Chondrocyte (in vitro differentiated cells): Measurements from ENCODE around the gene GAGE2A. TPM values are rescaled to one million over a fixed set of nuclear protein-coding genes. Genes with fewer than 3 reads are reported as not detected.
A peak's percentile ranks its signal among the peaks of the same experiment; 100 is the strongest.
"Not testable (repeated sequence)": the region's sequence is repeated elsewhere in the genome, so short reads cannot be mapped to it uniquely, and the experiment has no call there.

ENCODE experiments used
- DNase-seq: peaks from one replicate; pipeline ENCODE4 v3.0.0; 2021; ENCODE audit warnings: mixed read lengths, low spot score
- H3K27ac Mint-ChIP-seq: one replicate; pipeline ENCODE4 v1.8.0; 2021; ENCODE audit warnings: mild to moderate bottlenecking, moderate library complexity, mixed read lengths; ENCODE audit not compliant: unreplicated experiment
- H3K27me3 Mint-ChIP-seq: 2 replicates; pipeline ENCODE4 v1.8.0; 2021; ENCODE audit warnings: low read depth, mixed read lengths
- H3K36me3 Mint-ChIP-seq: 2 replicates; pipeline ENCODE4 v1.8.0; 2021; ENCODE audit warnings: low read depth, mixed read lengths
- H3K4me1 Mint-ChIP-seq: 2 replicates; pipeline ENCODE4 v1.8.0; 2021; ENCODE audit warnings: low read depth, mild to moderate bottlenecking, mixed read lengths
- H3K4me3 Mint-ChIP-seq: one replicate; pipeline ENCODE4 v1.8.0; 2021; ENCODE audit warnings: mild to moderate bottlenecking, moderate library complexity, mixed read lengths; ENCODE audit not compliant: unreplicated experiment
- H3K9me3 Mint-ChIP-seq: 2 replicates; pipeline ENCODE4 v1.8.0; 2021; ENCODE audit warnings: low read depth, mixed read lengths
- long read RNA-seq: library from polyadenylated mRNA; stranded (forward); transcript quantifications from one replicate; pipeline ENCODE4 v2.0.0, GENCODE V29; 2021
- total RNA-seq: library from RNA; stranded (reverse); gene quantifications from 3 replicates; pipeline ENCODE4 v1.2.1, GENCODE V29; 2021

The GAGE2A gene
- total RNA-seq, result not detected in 3 replicates
- long read RNA-seq, result 0 reads

GRCh38 chrX:49589196-49589595, at the start of gene GAGE2A:
Gene GAGE2A, plus strand, starts transcription at chrX:49589496. Its CDS starts 1,155 bp downstream, at chrX:49590651.
- H3K36me3 Mint-ChIP-seq, H3K27me3 Mint-ChIP-seq, H3K27ac Mint-ChIP-seq, DNase-seq, H3K4me3 Mint-ChIP-seq, H3K4me1 Mint-ChIP-seq, H3K9me3 Mint-ChIP-seq: not testable (repeated sequence)

GRCh38 chrX:49541433-49541832, 47.9 kb upstream of the GAGE2A start, which contains the start of gene GAGE12D:
Gene GAGE12D, plus strand, starts transcription at chrX:49541733. Its CDS starts 1,155 bp downstream, at chrX:49542888.
- H3K4me1 Mint-ChIP-seq, H3K27me3 Mint-ChIP-seq, H3K4me3 Mint-ChIP-seq, H3K36me3 Mint-ChIP-seq, DNase-seq, H3K27ac Mint-ChIP-seq, H3K9me3 Mint-ChIP-seq: not testable (repeated sequence)

- H3K9me3 Mint-ChIP-seq, H3K4me3 Mint-ChIP-seq, H3K27me3 Mint-ChIP-seq, H3K4me1 Mint-ChIP-seq, DNase-seq, H3K36me3 Mint-ChIP-seq, H3K27ac Mint-ChIP-seq: not testable (repeated sequence)
Observed at GRCh38 chrX:49550989-49551388, 38.3 kb upstream of the GAGE2A start, which contains the start of gene GAGE12E. Gene GAGE12E, plus strand, starts transcription at chrX:49551289. Its CDS starts 1,155 bp downstream, at chrX:49552444.

DNA sequence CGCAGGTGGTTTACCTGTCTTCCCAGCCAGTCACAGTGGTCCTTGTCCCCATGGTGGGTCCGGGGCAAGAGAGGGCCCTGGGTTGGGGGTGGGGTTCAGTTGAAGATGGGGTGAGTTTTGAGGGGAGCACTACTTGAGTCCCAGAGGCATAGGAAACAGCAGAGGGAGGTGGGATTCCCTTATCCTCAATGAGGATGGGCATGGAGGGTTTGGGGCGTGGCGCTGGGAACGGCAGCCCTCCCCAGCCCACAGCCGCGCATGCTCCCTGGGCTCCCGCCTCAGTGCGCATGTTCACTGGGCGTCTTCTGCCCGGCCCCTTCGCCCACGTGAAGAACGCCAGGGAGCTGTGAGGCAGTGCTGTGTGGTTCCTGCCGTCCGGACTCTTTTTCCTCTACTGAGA, 28.8 kb upstream of the GAGE2A start, which contains the start of gene GAGE12F:
Gene GAGE12F, plus strand, starts transcription at position 301 of the 400 bp plus-strand sequence. CDS start 1,155 bp downstream, outside the sequence.
- not testable (repeated sequence) for H3K4me3 Mint-ChIP-seq, H3K36me3 Mint-ChIP-seq, H3K4me1 Mint-ChIP-seq, H3K9me3 Mint-ChIP-seq, DNase-seq, H3K27me3 Mint-ChIP-seq, H3K27ac Mint-ChIP-seq

- not testable (repeated sequence) for H3K27ac Mint-ChIP-seq, H3K9me3 Mint-ChIP-seq
Observed at GRCh38 chrX:49568728-49569127, 20.6 kb upstream of the GAGE2A start.

GRCh38 chrX:49569152-49569551, 20.1 kb upstream of the GAGE2A start:
- H3K9me3 Mint-ChIP-seq, H3K27ac Mint-ChIP-seq, DNase-seq, H3K4me3 Mint-ChIP-seq, H3K27me3 Mint-ChIP-seq, H3K4me1 Mint-ChIP-seq, H3K36me3 Mint-ChIP-seq: not testable (repeated sequence)

More at GRCh38 chrX:49568728-49569127, 20.6 kb upstream of the GAGE2A start:
- not testable (repeated sequence) for H3K4me1 Mint-ChIP-seq, H3K27me3 Mint-ChIP-seq, DNase-seq, H3K4me3 Mint-ChIP-seq, H3K36me3 Mint-ChIP-seq

DNA sequence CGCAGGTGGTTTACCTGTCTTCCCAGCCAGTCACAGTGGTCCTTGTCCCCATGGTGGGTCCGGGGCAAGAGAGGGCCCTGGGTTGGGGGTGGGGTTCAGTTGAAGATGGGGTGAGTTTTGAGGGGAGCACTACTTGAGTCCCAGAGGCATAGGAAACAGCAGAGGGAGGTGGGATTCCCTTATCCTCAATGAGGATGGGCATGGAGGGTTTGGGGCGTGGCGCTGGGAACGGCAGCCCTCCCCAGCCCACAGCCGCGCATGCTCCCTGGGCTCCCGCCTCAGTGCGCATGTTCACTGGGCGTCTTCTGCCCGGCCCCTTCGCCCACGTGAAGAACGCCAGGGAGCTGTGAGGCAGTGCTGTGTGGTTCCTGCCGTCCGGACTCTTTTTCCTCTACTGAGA, 19.2 kb upstream of the GAGE2A start, which contains the start of gene GAGE12G:
Gene GAGE12G, plus strand, starts transcription at position 301 of the 400 bp plus-strand sequence. CDS start 1,155 bp downstream, outside the sequence.
- DNase-seq, H3K4me1 Mint-ChIP-seq, H3K27ac Mint-ChIP-seq, H3K4me3 Mint-ChIP-seq, H3K9me3 Mint-ChIP-seq, H3K27me3 Mint-ChIP-seq, H3K36me3 Mint-ChIP-seq: not testable (repeated sequence)

GRCh38 chrX:49579649-49580048, 9.6 kb upstream of the GAGE2A start, which contains the start of gene GAGE12H:
Gene GAGE12H, plus strand, starts transcription at chrX:49579949. Its CDS starts 1,155 bp downstream, at chrX:49581104.
- H3K27me3 Mint-ChIP-seq, result not testable (repeated sequence)

GRCh38 chrX:49589769-49590478, 628 bp downstream of the GAGE2A start:
- H3K4me3 Mint-ChIP-seq, H3K27me3 Mint-ChIP-seq, H3K27ac Mint-ChIP-seq, H3K9me3 Mint-ChIP-seq, H3K4me1 Mint-ChIP-seq, H3K36me3 Mint-ChIP-seq: not testable (repeated sequence)
- peak; percentile 100 for DNase-seq

More at GRCh38 chrX:49579649-49580048, 9.6 kb upstream of the GAGE2A start, which contains the start of gene GAGE12H:
- DNase-seq, H3K4me1 Mint-ChIP-seq, H3K4me3 Mint-ChIP-seq, H3K36me3 Mint-ChIP-seq, H3K9me3 Mint-ChIP-seq, H3K27ac Mint-ChIP-seq: not testable (repeated sequence)

DNA sequence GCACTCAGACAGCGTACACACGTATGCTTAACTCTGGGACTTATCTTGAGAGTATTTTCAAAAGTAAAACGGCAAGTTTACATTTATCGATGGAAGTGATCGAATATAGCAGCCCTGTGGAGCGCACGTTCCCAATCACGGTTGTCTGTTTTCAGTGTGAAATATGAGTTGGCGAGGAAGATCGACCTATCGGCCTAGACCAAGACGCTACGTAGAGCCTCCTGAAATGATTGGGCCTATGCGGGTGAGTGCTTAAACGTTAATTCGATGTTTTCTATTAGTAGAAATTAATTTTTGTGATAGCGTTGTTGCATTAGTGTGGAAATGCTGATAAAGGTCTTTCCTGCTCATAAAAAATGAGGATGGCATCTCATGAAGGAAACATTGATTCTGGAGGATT, 1.2 kb downstream of the GAGE2A start:
- not testable (repeated sequence) for H3K4me3 Mint-ChIP-seq, H3K4me1 Mint-ChIP-seq, H3K27me3 Mint-ChIP-seq, H3K27ac Mint-ChIP-seq, H3K36me3 Mint-ChIP-seq, H3K9me3 Mint-ChIP-seq
- DNase-seq, result peak; percentile 58

DNA sequence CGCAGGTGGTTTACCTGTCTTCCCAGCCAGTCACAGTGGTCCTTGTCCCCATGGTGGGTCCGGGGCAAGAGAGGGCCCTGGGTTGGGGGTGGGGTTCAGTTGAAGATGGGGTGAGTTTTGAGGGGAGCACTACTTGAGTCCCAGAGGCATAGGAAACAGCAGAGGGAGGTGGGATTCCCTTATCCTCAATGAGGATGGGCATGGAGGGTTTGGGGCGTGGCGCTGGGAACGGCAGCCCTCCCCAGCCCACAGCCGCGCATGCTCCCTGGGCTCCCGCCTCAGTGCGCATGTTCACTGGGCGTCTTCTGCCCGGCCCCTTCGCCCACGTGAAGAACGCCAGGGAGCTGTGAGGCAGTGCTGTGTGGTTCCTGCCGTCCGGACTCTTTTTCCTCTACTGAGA, 9.4 kb downstream of the GAGE2A start, which contains the start of gene GAGE1:
Gene GAGE1, plus strand, starts transcription at position 301 of the 400 bp plus-strand sequence. CDS start 1,155 bp downstream, outside the sequence.
- not testable (repeated sequence) for H3K4me3 Mint-ChIP-seq, H3K9me3 Mint-ChIP-seq, DNase-seq, H3K27ac Mint-ChIP-seq, H3K4me1 Mint-ChIP-seq, H3K36me3 Mint-ChIP-seq, H3K27me3 Mint-ChIP-seq
